Upper lobe of right lung (tissue), 1 donor: ENCODE measurements around the gene ASIC3. TPM values are rescaled to one million over a fixed set of nuclear protein-coding genes. Genes with fewer than 3 reads are reported as not detected.

Source experiments
- ATAC-seq: fragments of 200-7000 bp; cut with Tn5 transposase; one replicate; pipeline ENCODE4 v1.9.1; 2020; ENCODE audit warnings: mild to moderate bottlenecking, moderate library complexity
- DNase-seq: peaks from one replicate; pipeline ENCODE4 v3.0.0-alpha.2; 2020
- H3K27ac ChIP-seq: fragments of 200-600 bp; one replicate; pipeline ENCODE4 v1.8.0; 2022
- H3K27me3 ChIP-seq: fragments of 200-600 bp; one replicate; pipeline ENCODE4 v1.8.0; 2022; ENCODE audit warnings: mild to moderate bottlenecking
- H3K36me3 ChIP-seq: fragments of 200-600 bp; one replicate; pipeline ENCODE4 v1.8.0; 2022
- H3K4me1 ChIP-seq: fragments of 200-600 bp; one replicate; pipeline ENCODE4 v1.8.0; 2022
- H3K4me3 ChIP-seq: fragments of 200-600 bp; one replicate; pipeline ENCODE4 v1.8.0; 2022; ENCODE audit warnings: mild to moderate bottlenecking
- H3K9me3 ChIP-seq: fragments of 200-600 bp; one replicate; pipeline ENCODE4 v1.8.0; 2022
- intact Hi-C: fragments of 100-400 bp; cut with DNase I; formaldehyde crosslinking; loops from one replicate; pipeline ENCODE4 v1.11.0; 2022
- total RNA-seq: library from RNA; stranded (reverse); fragmentation: NEBNext Ultra II Directional; extraction: Animal tissue kit (Norgen Biotek cat#: 25700); gene quantifications from one replicate; pipeline ENCODE4 v1.2.1, GENCODE V29; 2021
- TF ChIP-seq, protein P1 (sequence below): fragments of 200-600 bp; IDR thresholded peaks from one replicate; pipeline ENCODE4 v1.8.0; 2022; ENCODE audit warnings: antibody characterized with exemption
- donor health status: DM: no; HTN: yes; CAD: no; lungs with severe emphysema.

ASIC3 gene
- total RNA-seq, 1 donor from 2014 or later: 2.6 TPM

DNA sequence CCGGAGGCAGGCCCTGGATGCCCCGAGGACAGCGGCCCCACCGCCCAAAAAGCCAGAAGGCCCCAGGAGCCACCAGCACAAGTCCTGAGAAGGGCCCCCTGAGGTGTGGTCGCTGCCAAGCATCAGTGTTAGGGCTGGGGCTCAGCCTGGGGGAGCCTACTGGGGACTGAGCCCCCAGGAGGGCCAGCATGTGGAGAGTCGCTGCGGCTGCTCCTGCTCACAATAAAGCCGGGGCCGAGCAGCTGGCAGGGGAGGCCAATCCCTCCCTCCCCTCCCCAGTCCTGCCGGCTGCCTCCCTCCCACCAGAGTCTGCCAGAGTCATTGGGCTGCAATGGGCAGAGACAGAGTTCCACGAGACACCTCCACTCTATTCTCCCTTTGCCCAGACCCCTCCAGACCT, 3.1 kb upstream of the ASIC3 start:
- DNase-seq: no peak

GRCh38 chr7:151045967-151046366, 2.4 kb upstream of the ASIC3 start:
- Histone ChIP-seq H3K9me3 (no peaks in the 10 kb centered on the region), H3K4me3 (no peak overlapping the region), H3K27ac (no peak overlapping the region), H3K4me1 (peaks cover 3% of the 10 kb centered on the region), H3K27me3 (no peaks in the 10 kb centered on the region), H3K36me3 (peaks cover 24% of the 10 kb centered on the region)
- TF ChIP-seq, protein P1, sequence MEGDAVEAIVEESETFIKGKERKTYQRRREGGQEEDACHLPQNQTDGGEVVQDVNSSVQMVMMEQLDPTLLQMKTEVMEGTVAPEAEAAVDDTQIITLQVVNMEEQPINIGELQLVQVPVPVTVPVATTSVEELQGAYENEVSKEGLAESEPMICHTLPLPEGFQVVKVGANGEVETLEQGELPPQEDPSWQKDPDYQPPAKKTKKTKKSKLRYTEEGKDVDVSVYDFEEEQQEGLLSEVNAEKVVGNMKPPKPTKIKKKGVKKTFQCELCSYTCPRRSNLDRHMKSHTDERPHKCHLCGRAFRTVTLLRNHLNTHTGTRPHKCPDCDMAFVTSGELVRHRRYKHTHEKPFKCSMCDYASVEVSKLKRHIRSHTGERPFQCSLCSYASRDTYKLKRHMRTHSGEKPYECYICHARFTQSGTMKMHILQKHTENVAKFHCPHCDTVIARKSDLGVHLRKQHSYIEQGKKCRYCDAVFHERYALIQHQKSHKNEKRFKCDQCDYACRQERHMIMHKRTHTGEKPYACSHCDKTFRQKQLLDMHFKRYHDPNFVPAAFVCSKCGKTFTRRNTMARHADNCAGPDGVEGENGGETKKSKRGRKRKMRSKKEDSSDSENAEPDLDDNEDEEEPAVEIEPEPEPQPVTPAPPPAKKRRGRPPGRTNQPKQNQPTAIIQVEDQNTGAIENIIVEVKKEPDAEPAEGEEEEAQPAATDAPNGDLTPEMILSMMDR: no peak
- intact Hi-C loops: no loop called here
- ATAC-seq (no peak), DNase-seq (no peak)

More for the DNA sequence above, 3.1 kb upstream of the ASIC3 start:
- peaks cover 24% of the 10 kb centered on the region for H3K36me3 ChIP-seq
- no peak overlapping the region for H3K4me3 ChIP-seq
- no peaks in the 10 kb centered on the region for H3K27me3 ChIP-seq
- H3K9me3 ChIP-seq: no peaks in the 10 kb centered on the region
- TF ChIP-seq, protein P1: no peak
- intact Hi-C loops: no loop called here
- no peaks in the 10 kb centered on the region for H3K4me1 ChIP-seq
- no peak overlapping the region for H3K27ac ChIP-seq
- no peak for ATAC-seq

DNA sequence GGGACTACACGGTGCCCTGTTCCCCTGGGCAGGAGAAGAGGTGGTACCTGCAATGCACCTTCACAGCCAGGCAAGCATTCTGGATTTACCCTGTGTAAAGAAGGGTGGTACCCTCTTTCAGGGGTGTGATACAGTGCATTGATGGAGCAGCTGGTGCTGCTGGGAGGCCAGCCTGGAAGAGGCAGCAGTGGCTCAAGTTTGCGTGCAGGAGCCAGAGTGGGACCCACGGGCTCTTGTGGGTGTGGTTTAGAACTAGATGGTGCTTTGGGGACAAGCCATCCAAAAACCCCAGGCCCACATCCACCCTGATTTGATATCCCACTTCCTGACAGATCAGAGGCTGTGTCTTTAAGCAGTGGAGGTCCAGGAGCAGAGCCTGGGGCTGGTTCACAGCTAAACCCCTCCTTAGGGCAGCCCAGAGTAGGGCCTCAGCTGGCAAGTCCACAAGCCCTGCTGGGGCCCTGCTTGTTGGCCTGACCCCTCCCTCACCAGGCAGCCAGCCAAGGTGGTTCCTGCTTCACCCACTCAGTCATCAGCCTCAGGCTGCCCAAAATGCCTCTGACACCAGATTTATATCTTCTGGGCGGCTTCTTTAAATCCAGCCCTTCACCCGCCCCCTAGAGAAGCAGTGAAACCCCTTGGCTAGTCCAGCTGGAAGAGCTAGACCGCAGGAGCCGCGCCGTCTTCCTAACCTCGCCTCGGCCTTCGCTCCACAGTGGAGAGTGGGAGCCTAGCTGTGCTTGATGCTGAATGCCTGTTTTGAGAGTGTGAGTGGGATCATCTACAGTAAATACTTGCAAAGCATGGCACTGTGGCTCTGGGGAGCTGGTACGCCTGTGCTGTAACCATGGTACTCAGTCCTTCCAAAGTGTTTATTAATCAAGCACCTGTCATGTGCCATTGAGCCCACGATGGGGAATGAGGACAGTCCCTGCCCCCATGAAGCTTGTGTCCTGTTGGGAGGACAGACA, 1.4 kb upstream of the ASIC3 start:
- ATAC-seq (no peak), DNase-seq (no peak)
- no peak overlapping the region for H3K4me3 ChIP-seq
- H3K36me3 ChIP-seq: peaks cover 22% of the 10 kb centered on the region
- intact Hi-C loops: no loop called here
- TF ChIP-seq, protein P1: no peak
- H3K27ac ChIP-seq: no peak overlapping the region
- no peaks in the 10 kb centered on the region for H3K9me3 ChIP-seq
- peaks cover 6% of the 10 kb centered on the region for H3K4me1 ChIP-seq
- no peaks in the 10 kb centered on the region for H3K27me3 ChIP-seq

DNA sequence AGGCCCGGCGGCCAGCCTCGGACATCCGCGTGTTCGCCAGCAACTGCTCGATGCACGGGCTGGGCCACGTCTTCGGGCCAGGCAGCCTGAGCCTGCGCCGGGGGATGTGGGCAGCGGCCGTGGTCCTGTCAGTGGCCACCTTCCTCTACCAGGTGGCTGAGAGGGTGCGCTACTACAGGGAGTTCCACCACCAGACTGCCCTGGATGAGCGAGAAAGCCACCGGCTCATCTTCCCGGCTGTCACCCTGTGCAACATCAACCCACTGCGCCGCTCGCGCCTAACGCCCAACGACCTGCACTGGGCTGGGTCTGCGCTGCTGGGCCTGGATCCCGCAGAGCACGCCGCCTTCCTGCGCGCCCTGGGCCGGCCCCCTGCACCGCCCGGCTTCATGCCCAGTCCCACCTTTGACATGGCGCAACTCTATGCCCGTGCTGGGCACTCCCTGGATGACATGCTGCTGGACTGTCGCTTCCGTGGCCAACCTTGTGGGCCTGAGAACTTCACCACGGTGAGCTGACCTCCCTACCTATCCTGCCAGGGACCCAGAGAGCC, 656 bp downstream of the ASIC3 start:
- Histone ChIP-seq H3K4me3 (no peak overlapping the region), H3K27me3 (no peaks in the 10 kb centered on the region), H3K4me1 (peaks cover 6% of the 10 kb centered on the region), H3K27ac (no peak overlapping the region), H3K9me3 (no peaks in the 10 kb centered on the region), H3K36me3 (peaks cover 13% of the 10 kb centered on the region)
- intact Hi-C loops: no loop called here
- no peak for DNase-seq
- TF ChIP-seq, protein P1: no peak
- ATAC-seq: no peak

DNA sequence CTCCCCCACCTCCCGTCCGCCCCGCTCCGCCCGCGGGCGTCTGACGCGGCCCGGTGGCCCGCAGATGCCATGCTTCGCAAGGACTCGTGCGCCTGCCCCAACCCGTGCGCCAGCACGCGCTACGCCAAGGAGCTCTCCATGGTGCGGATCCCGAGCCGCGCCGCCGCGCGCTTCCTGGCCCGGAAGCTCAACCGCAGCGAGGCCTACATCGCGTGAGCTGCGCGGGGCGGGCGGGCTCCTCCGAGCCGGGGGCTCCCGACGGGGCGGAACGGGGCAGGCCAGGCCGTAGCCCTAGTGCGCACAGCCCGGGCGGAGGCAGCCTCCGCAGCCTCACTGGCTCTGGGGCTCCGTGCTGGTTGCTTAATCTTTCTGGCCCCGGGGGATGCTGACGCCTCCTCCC, 2.8 kb downstream of the ASIC3 start:
- Histone ChIP-seq H3K36me3 (no peaks in the 10 kb centered on the region), H3K27me3 (no peaks in the 10 kb centered on the region), H3K4me3 (no peak overlapping the region), H3K9me3 (no peaks in the 10 kb centered on the region), H3K4me1 (peaks cover 6% of the 10 kb centered on the region), H3K27ac (no peak overlapping the region)
- TF ChIP-seq, protein P1: no peak
- ATAC-seq (peak; percentile 65), DNase-seq (peak; percentile 79)
- intact Hi-C loops: no loop called here
